H1 (cell line): ENCODE data around the gene IPO9. TPM values are rescaled to one million over a fixed set of nuclear protein-coding genes. Genes with fewer than 3 reads are reported as not detected.
A peak's percentile ranks its signal among the peaks of the same experiment; 100 is the strongest.

Experiments
- ATF2 ChIP-seq: IDR thresholded peaks from 2 replicates; pipeline ENCODE4 v1.6.1; 2012; ENCODE audit warnings: low read length, inconsistent platforms
- ATF3 ChIP-seq: IDR thresholded peaks from 2 replicates; pipeline ENCODE4 v1.6.1; 2011; ENCODE audit warnings: low read depth, mild to moderate bottlenecking, low read length; ENCODE audit not compliant: insufficient read depth
- BACH1 ChIP-seq: IDR thresholded peaks from 2 replicates; pipeline ENCODE4 v1.6.1; 2012; ENCODE audit warnings: low read length, improper control_type of control experiment
- EGR1 ChIP-seq: IDR thresholded peaks from 2 replicates; pipeline ENCODE4 v1.6.1; 2011; ENCODE audit warnings: low read depth, low read length, borderline replicate concordance
- GABPA ChIP-seq: IDR thresholded peaks from 2 replicates; pipeline ENCODE4 v1.6.1; 2011; ENCODE audit warnings: mild to moderate bottlenecking, low read length, moderate library complexity, borderline replicate concordance; ENCODE audit not compliant: insufficient read depth
- GTF2F1 ChIP-seq: IDR thresholded peaks from 2 replicates; pipeline ENCODE4 v1.6.1; 2012; ENCODE audit warnings: low read depth, low read length, improper control_type of control experiment, borderline replicate concordance
- HDAC2 ChIP-seq, 2 experiments: fragments of 300-600 bp in 1 of 2; sonication (generic) in 1 of 2; IDR thresholded peaks; 2 replicates each; pipeline ENCODE4 v1.6.1; 2011 to 2012; ENCODE audit warnings: low read depth in 2 of 2, low read length in 2 of 2, mild to moderate bottlenecking in 2 of 2, moderate library complexity in 2 of 2, borderline replicate concordance in 1 of 2, inconsistent platforms in 1 of 2
- KDM1A ChIP-seq: fragments of 200-600, 300-600 bp; sonication (generic); IDR thresholded peaks from 2 replicates; pipeline ENCODE4 v1.7.1; 2016; ENCODE audit warnings: mild to moderate bottlenecking, low read length, borderline replicate concordance
- KDM4A ChIP-seq: IDR thresholded peaks from one replicate; pipeline ENCODE4 v1.7.1; 2012; ENCODE audit warnings: low read depth, mild to moderate bottlenecking, moderate library complexity, low read length, inconsistent platforms; ENCODE audit not compliant: severe bottlenecking
- KDM5A ChIP-seq: fragments of 200-600 bp; IDR thresholded peaks from 2 replicates; pipeline ENCODE4 v1.7.1; 2012; ENCODE audit warnings: mild to moderate bottlenecking, low read length, inconsistent platforms, mixed read lengths
- MAFK ChIP-seq: IDR thresholded peaks from 2 replicates; pipeline ENCODE4 v1.6.1; 2012; ENCODE audit warnings: low read depth, mild to moderate bottlenecking, improper control_type of control experiment, low read length
- NANOG ChIP-seq: IDR thresholded peaks from 2 replicates; pipeline ENCODE4 v1.6.1; 2011; ENCODE audit warnings: low read length, low read depth, mild to moderate bottlenecking, inconsistent platforms; ENCODE audit not compliant: insufficient read depth, poor library complexity, severe bottlenecking
- PHF8 ChIP-seq: fragments of 200-600 bp; sonication (generic); conservative IDR thresholded peaks from 2 replicates; pipeline ENCODE4 v1.7.1; 2012; ENCODE audit warnings: low read depth, mild to moderate bottlenecking, inconsistent platforms, low read length, moderate library complexity
- POLR2A ChIP-seq, 2 experiments: IDR thresholded peaks; 1 replicate in 1 of 2; 2 replicates in 1 of 2; pipeline ENCODE4 v1.6.1; 2011; ENCODE audit warnings: low read depth in 2 of 2, low read length in 2 of 2, mild to moderate bottlenecking in 2 of 2; ENCODE audit errors: control extremely low read depth in 1 of 2
- RAD21 ChIP-seq, 2 experiments: IDR thresholded peaks in 1 of 2; conservative IDR thresholded peaks in 1 of 2; 2 replicates each; pipeline ENCODE4 v1.6.1; 2011; ENCODE audit warnings: low read depth in 2 of 2, low read length in 2 of 2, improper control_type of control experiment in 1 of 2, inconsistent platforms in 1 of 2, mild to moderate bottlenecking in 1 of 2, moderate library complexity in 1 of 2
- RXRA ChIP-seq: IDR thresholded peaks from 2 replicates; pipeline ENCODE4 v1.6.1; 2011; ENCODE audit warnings: low read depth, mild to moderate bottlenecking, low read length, moderate library complexity; ENCODE audit not compliant: insufficient read depth
- SIN3A ChIP-seq, 2 experiments: IDR thresholded peaks in 1 of 2; conservative IDR thresholded peaks in 1 of 2; 2 replicates each; pipeline ENCODE4 v1.6.1; 2011 to 2012; ENCODE audit warnings: low read length in 2 of 2, improper control_type of control experiment in 1 of 2, low read depth in 1 of 2, mild to moderate bottlenecking in 1 of 2
- SIRT6 ChIP-seq: IDR thresholded peaks from one replicate; pipeline ENCODE4 v1.7.1; 2012; ENCODE audit warnings: low read length, inconsistent platforms
- SP2 ChIP-seq: IDR thresholded peaks from 2 replicates; pipeline ENCODE4 v1.6.1; 2012; ENCODE audit warnings: mild to moderate bottlenecking, low read length, inconsistent platforms
- TEAD4 ChIP-seq: IDR thresholded peaks from 2 replicates; pipeline ENCODE4 v1.6.1; 2012; ENCODE audit warnings: low read depth, low read length, inconsistent platforms, mixed read lengths
- polyA plus RNA-seq, 7 experiments: library from polyadenylated mRNA; depleted of rRNA in 3 of 7; stranded (reverse) in 5 of 7; unstranded in 2 of 7; fragments of >200 nt in 5 of 7; fragments of 200-250 nt in 2 of 7; gene quantifications; 1 replicate in 5 of 7; 2 replicates in 1 of 7; 4 replicates in 1 of 7; pipeline versions ENCODE4 v1.2.1 to v1.2.3, GENCODE V29; 2011 to 2013; ENCODE audit warnings: missing spikeins in 2 of 7, mixed read lengths in 2 of 7
- total RNA-seq: library from RNA; stranded (reverse); fragmentation: NEBNext Ultra II Directional; extraction: Animal tissue kit (Norgen Biotek cat#: 25700); gene quantifications from 2 replicates; pipeline ENCODE4 v1.2.1, GENCODE V29; 2021

IPO9 gene
- total and polyA plus RNA-seq, 2 of the 8 experiments (the other 6 are each of a cell fraction or from before 2014, with no cell fraction given): 61.0 to 122 TPM

- TF ChIP-seq GTF2F1 (0 out of 2 replicates have a peak, but pooled peaks have one; percentile 47), SIRT6 (no peak), BACH1 (no peak), NANOG (no peak), SP2 (no peak), SIN3A (conservative IDR thresholded peaks at IDR 0.05 in 1 of 2, IDR thresholded peaks at IDR 0.05 in 1 of 2; ENCODE audit: low read depth in 1 of 2, low read length in 2 of 2) (peak in 1 of 2 experiments; percentile 80; a peak in 2 of 4 replicates), GABPA (no peak), EGR1 (0 out of 2 replicates have a peak, but pooled peaks have one; percentile 25), TEAD4 (no peak), PHF8 (no peak), HDAC2 (IDR thresholded peaks at IDR 0.05; ENCODE audit: borderline replicate concordance in 1 of 2, low read depth in 2 of 2, low read length in 2 of 2) (no peak), RAD21 (IDR thresholded peaks at IDR 0.05 in 1 of 2, conservative IDR thresholded peaks at IDR 0.05 in 1 of 2; ENCODE audit: low read depth in 2 of 2, low read length in 2 of 2) (peak; percentile 98 to 99), MAFK (peak; percentile 6; the same call in 1 of the 2 replicates), ATF3 (peak; percentile 90), KDM1A (no peak), ATF2 (peak; percentile 100), KDM4A (no peak), RXRA (0 out of 2 replicates have a peak, but pooled peaks have one; percentile 63), POLR2A (IDR thresholded peaks at IDR 0.05; ENCODE audit: control extremely low read depth in 1 of 2, low read depth in 2 of 2, low read length in 2 of 2) (no peak), KDM5A (no peak)
Observed at GRCh38 chr1:201895913-201896807, 67.2 kb downstream of the IPO9 start (continued).
